Head of caudate nucleus (tissue), 42 donors: ENCODE data around the gene PLCB1.
A peak's percentile ranks its signal among the peaks of the same experiment; 100 is the strongest.

Experiments used
- DNase-seq, 42 donors: peaks; one replicate each; pipeline versions ENCODE4 v3.0.0 to v3.0.0-alpha.2; 2020 to 2021; ENCODE audit warnings: mixed read lengths in 7 of 42
- intact Hi-C: fragments of 100-400 bp; cut with DNase I; formaldehyde crosslinking; loops from one replicate; pipeline ENCODE4 v1.15.0; 2022

PLCB1 gene

GRCh38 chr20:8128291-8129060, 3.6 kb upstream of the PLCB1 start:
- intact Hi-C loops: no loop called here
- no peak for DNase-seq

GRCh38 chr20:8129211-8129976, 2.7 kb upstream of the PLCB1 start:
- no peak for DNase-seq
- intact Hi-C loops: no loop called here

GRCh38 chr20:8130840-8131526, 1.1 kb upstream of the PLCB1 start:
- intact Hi-C loops: loop anchor here (5.0 kb wide), 1 partner anchor 256 kb away; no protein-coding TSS in a partner anchor
- DNase-seq: no peak

GRCh38 chr20:8132484-8133309, 631 bp downstream of the PLCB1 start:
- peak in 35 of 42 donors; percentile 13 to 65 (median 36) for DNase-seq
- intact Hi-C loops: loop anchor here (5.0 kb wide), 1 partner anchor 255 kb away; no protein-coding TSS in a partner anchor

- DNase-seq: peak in 2 of 42 donors; percentile 2 to 13
- intact Hi-C loops: loop anchor here (5.0 kb wide), 1 partner anchor 254 kb away; no protein-coding TSS in a partner anchor
Observed at GRCh38 chr20:8133310-8133768, 1.3 kb downstream of the PLCB1 start.

- intact Hi-C loops: loop anchor here (5.0 kb wide), 1 partner anchor 253 kb away; no protein-coding TSS in a partner anchor
- no peak for DNase-seq
Observed at GRCh38 chr20:8133851-8134451, 1.9 kb downstream of the PLCB1 start.

GRCh38 chr20:8139899-8140298, 7.8 kb downstream of the PLCB1 start:
- intact Hi-C loops: no loop called here
- DNase-seq: no peak

- DNase-seq: no peak
- intact Hi-C loops: no loop called here
Observed at GRCh38 chr20:8143474-8143873, 11.4 kb downstream of the PLCB1 start.

GRCh38 chr20:8144282-8145245, 12.5 kb downstream of the PLCB1 start:
- DNase-seq: no peak

GRCh38 chr20:8145246-8146168, 13.4 kb downstream of the PLCB1 start:
- intact Hi-C loops: no loop called here
- DNase-seq: no peak

More at GRCh38 chr20:8144282-8145245, 12.5 kb downstream of the PLCB1 start:
- intact Hi-C loops: no loop called here

GRCh38 chr20:8147476-8147875, 15.4 kb downstream of the PLCB1 start:
- intact Hi-C loops: no loop called here
- DNase-seq: no peak

- intact Hi-C loops: no loop called here
- no peak for DNase-seq
Observed at GRCh38 chr20:8148501-8148900, 16.4 kb downstream of the PLCB1 start.

- intact Hi-C loops: no loop called here
Observed at GRCh38 chr20:8150591-8150990, 18.5 kb downstream of the PLCB1 start.

GRCh38 chr20:8151372-8151771, 19.3 kb downstream of the PLCB1 start:
- no peak for DNase-seq
- intact Hi-C loops: no loop called here

More at GRCh38 chr20:8150591-8150990, 18.5 kb downstream of the PLCB1 start:
- DNase-seq: no peak

- intact Hi-C loops: no loop called here
- no peak for DNase-seq
Observed at GRCh38 chr20:8152183-8152582, 20.1 kb downstream of the PLCB1 start.

- intact Hi-C loops: no loop called here
Observed at GRCh38 chr20:8152847-8153246, 20.8 kb downstream of the PLCB1 start.

More at GRCh38 chr20:8152847-8153246, 20.8 kb downstream of the PLCB1 start:
- no peak for DNase-seq
